Activated naive CD8-positive, alpha-beta T cell (primary cell): ENCODE data around the gene ALOXE3.
"Not testable (repeated sequence)": the region's sequence is repeated elsewhere in the genome, so short reads cannot be mapped to it uniquely, and the experiment has no call there.

ENCODE experiments used
- H3K27ac Mint-ChIP-seq: one replicate; pipeline ENCODE4 v1.8.0; 2021; ENCODE audit warnings: mixed read lengths
- H3K27me3 Mint-ChIP-seq: one replicate; pipeline ENCODE4 v1.8.0; 2021; ENCODE audit warnings: mixed read lengths
- H3K36me3 Mint-ChIP-seq: one replicate; pipeline ENCODE4 v1.8.0; 2021; ENCODE audit warnings: mixed read lengths
- H3K4me1 Mint-ChIP-seq: one replicate; pipeline ENCODE4 v1.8.0; 2021; ENCODE audit warnings: low read depth, mixed read lengths
- H3K4me3 Mint-ChIP-seq: one replicate; pipeline ENCODE4 v1.8.0; 2021; ENCODE audit warnings: mild to moderate bottlenecking, mixed read lengths
- H3K9me3 Mint-ChIP-seq: one replicate; pipeline ENCODE4 v1.8.0; 2021; ENCODE audit warnings: low read depth, mixed read lengths

The ALOXE3 gene

GRCh38 chr17:8072341-8072728 lies 46.0 kb downstream of the ALOXE3 start:
- Mint-ChIP-seq H3K36me3 (no peaks in the 10 kb centered on the region), H3K27ac (no peak overlapping the region), H3K9me3 (no peaks in the 10 kb centered on the region)

DNA sequence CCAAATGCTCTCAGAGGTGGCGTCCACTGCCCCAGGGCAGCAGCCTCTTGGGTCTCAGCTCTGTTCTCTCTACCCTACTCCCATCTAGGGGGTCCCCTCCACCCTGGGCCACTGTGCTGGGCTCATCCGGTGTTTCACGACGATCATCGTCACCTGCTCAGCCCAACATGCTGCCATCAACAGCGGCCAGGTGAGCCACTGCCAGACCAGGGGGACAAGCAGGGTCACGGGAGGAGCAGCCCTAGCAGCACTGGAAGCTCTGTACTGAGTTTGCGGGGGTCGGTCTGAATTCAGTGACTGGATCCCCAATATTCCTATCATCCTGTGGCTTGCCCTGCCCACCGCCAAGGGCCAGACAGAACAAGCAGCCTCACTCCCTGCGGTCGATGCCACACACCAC lies 46.8 kb downstream of the ALOXE3 start:
- H3K36me3 Mint-ChIP-seq, result no peaks in the 10 kb centered on the region
- no peak overlapping the region for H3K27ac Mint-ChIP-seq
- H3K4me3 Mint-ChIP-seq, result no peak overlapping the region
- no peaks in the 10 kb centered on the region for H3K9me3 Mint-ChIP-seq
- H3K4me1 Mint-ChIP-seq, result peaks cover 22% of the 10 kb centered on the region
- peaks cover 14% of the 10 kb centered on the region for H3K27me3 Mint-ChIP-seq

More at GRCh38 chr17:8072341-8072728, 46.0 kb downstream of the ALOXE3 start:
- Mint-ChIP-seq H3K4me3 (peak overlapping the region; percentile 82), H3K27me3 (peaks cover 14% of the 10 kb centered on the region), H3K4me1 (peaks cover 22% of the 10 kb centered on the region)

GRCh38 chr17:8069587-8069860 lies 48.8 kb downstream of the ALOXE3 start:
- H3K4me1 Mint-ChIP-seq, result peaks cover 18% of the 10 kb centered on the region
- H3K4me3 Mint-ChIP-seq, result no peak overlapping the region
- no peak overlapping the region for H3K27ac Mint-ChIP-seq
- peaks cover 10% of the 10 kb centered on the region for H3K27me3 Mint-ChIP-seq
- H3K36me3 Mint-ChIP-seq, result no peaks in the 10 kb centered on the region
- no peaks in the 10 kb centered on the region for H3K9me3 Mint-ChIP-seq

DNA sequence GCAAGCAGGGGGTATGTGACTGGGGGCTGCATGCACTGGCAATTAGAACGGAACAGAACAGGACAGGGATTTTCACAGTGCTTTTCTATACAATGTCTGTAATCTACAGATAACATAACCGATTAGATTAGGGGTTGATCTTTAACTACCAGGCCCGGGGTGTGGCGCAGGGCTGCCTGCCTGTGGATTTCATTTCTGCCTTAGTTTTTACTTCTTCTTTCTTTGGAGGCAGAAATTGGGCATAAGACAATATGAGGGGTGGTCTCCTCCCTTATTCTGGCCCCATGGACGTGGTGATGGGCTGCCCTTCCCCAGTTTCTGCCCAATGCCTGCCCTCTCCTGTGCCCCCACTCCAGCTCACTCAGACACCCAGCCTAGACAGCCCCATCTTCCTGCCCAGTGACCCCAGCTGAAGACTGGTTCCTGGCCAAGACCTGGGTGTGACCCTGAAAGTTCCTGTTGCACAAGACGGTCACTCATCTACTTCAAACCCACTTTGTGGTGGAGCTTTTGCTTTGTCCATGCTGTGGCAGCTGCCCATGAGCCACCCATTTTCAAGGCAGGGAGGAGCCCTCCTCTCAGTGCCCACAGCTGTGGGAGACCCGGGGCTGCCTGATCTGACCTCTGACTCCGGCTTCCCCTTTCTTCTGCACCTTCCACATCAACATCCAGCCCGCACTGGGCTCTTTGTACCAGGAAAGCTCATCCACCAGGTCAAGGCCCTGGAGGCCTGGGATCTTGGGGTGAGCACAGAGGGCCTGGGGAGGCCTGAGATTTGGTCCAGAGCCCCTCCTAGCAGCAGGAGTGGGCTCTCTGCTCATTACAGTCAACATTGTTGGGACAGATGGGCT lies 49.4 kb downstream of the ALOXE3 start:
- H3K27me3 Mint-ChIP-seq, result peaks cover 8% of the 10 kb centered on the region
- peaks cover 14% of the 10 kb centered on the region for H3K4me1 Mint-ChIP-seq
- H3K9me3 Mint-ChIP-seq, result no peaks in the 10 kb centered on the region
- no peak overlapping the region for H3K4me3 Mint-ChIP-seq
- no peaks in the 10 kb centered on the region for H3K36me3 Mint-ChIP-seq
- H3K27ac Mint-ChIP-seq, result no peak overlapping the region

- Mint-ChIP-seq H3K36me3 (no peaks in the 10 kb centered on the region), H3K27ac (no peak overlapping the region), H3K27me3 (peaks cover 16% of the 10 kb centered on the region), H3K4me1 (peaks cover 5% of the 10 kb centered on the region), H3K4me3 (no peak overlapping the region), H3K9me3 (no peaks in the 10 kb centered on the region)
Observed at GRCh38 chr17:8067806-8068205, 50.5 kb downstream of the ALOXE3 start.

GRCh38 chr17:8066841-8067775 lies 51.2 kb downstream of the ALOXE3 start:
- H3K27ac Mint-ChIP-seq, result no peak overlapping the region
- no peak overlapping the region for H3K4me3 Mint-ChIP-seq
- H3K36me3 Mint-ChIP-seq, result no peaks in the 10 kb centered on the region
- no peaks in the 10 kb centered on the region for H3K9me3 Mint-ChIP-seq
- no peaks in the 10 kb centered on the region for H3K4me1 Mint-ChIP-seq
- H3K27me3 Mint-ChIP-seq, result peaks cover 20% of the 10 kb centered on the region

DNA sequence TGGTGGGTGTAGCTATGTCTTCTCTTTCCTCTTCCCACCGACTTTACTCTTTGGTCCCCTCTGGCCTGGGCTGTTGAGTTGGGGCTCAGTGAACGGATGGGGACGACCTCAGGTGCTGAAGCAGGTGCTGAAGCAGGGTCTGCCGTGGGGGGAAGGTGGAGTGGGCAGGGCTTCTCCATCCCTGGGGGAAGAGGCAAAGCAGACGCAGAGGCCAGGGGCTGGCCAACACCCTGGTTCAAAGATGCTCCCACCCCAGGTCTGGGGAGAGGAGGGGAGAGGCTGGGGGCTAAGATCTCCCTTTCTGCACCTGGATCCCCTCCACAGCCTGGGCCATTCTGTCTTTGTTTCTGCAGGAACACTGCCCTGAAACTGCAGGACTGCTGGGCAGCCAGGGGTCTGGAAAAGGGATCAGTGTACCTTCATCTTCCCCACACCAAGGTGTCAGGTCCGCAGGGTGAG lies 53.7 kb downstream of the ALOXE3 start:
- peaks cover 28% of the 10 kb centered on the region for H3K27me3 Mint-ChIP-seq
- no peak overlapping the region for H3K27ac Mint-ChIP-seq
- no peaks in the 10 kb centered on the region for H3K9me3 Mint-ChIP-seq

DNA sequence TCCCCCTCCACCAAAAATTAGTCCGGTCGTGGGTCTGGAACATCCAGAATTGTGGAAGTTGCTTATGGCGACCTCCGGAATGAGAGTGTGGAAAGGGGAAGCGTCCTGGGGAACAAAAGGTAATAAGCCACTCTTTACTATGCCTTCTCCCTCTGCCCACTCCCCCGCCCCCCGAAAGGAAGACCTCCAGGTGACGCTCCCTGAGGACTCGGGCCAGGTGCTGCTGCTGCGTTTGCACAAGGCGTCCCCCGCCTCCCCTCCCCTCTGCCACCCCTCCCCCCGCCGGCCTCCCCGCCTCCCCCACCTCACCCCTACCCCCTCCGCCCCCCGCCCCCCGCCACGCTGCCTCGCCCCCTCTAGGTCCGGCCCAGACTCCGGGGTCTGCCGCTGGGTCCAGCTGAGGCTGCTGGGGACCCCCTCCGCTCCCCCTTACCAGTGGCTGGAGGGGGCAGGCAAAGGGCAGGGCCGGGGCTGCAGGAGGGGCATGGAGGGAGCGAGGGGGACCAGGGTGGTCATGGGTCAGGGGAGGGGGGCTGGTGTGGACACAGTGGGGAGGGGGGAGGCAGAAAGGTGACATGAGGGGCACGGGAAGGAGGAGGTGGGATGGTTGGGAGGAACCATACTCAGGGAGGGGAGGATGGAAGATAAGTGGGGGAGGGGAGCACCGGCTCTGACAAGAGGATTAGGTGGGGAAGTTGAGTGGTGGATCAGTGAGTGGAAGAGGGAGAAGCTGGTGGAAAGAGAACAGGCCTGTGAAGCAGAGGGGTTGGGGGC lies 54.4 kb downstream of the ALOXE3 start:
- Mint-ChIP-seq H3K27me3 (peaks cover 29% of the 10 kb centered on the region), H3K27ac (no peak overlapping the region), H3K36me3 (no peaks in the 10 kb centered on the region), H3K9me3 (no peaks in the 10 kb centered on the region), H3K4me3 (no peak overlapping the region), H3K4me1 (no peaks in the 10 kb centered on the region)

More for the DNA sequence above, 53.7 kb downstream of the ALOXE3 start:
- Mint-ChIP-seq H3K4me3 (no peak overlapping the region), H3K4me1 (no peaks in the 10 kb centered on the region), H3K36me3 (no peaks in the 10 kb centered on the region)

DNA sequence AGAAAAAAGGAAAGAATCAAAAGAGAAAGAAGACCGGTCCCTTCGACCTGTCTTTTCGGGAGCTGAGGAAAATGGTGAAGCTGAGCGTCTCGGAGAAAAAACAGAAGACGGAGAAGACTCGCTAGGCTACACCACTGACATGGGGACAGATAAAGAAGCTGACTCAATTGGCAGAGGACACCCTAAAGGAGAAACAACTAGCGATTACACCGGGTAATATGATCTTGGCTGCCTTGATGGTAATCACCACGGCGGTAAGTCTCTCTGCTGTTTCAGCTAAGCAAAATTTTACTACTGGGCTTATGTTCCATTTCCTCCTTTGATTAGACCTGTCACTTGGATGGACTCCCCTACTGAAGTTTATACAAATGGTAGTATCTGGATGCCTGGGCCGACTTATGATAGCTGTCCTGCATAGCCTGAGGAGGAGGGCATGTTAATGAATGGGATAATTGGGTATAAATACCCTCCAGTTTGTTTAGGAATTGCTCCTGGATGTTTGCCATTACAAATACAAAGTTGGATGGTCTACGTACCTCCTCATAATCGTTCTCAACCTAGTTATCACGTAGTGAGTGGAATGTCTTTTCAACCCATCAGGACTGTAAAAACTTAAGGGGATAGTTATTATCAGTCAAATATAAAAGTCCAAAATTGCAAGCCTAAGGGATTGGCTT lies 55.4 kb downstream of the ALOXE3 start:
- Mint-ChIP-seq H3K27me3 (peaks cover 34% of the 10 kb centered on the region), H3K36me3 (no peaks in the 10 kb centered on the region), H3K27ac (no peak overlapping the region), H3K4me3 (no peak overlapping the region), H3K4me1 (no peaks in the 10 kb centered on the region), H3K9me3 (no peaks in the 10 kb centered on the region)

GRCh38 chr17:8062435-8062806 lies 55.9 kb downstream of the ALOXE3 start:
- no peaks in the 10 kb centered on the region for H3K9me3 Mint-ChIP-seq
- H3K27ac Mint-ChIP-seq, result no peak overlapping the region
- H3K4me3 Mint-ChIP-seq, result no peak overlapping the region
- H3K4me1 Mint-ChIP-seq, result no peaks in the 10 kb centered on the region
- H3K36me3 Mint-ChIP-seq, result no peaks in the 10 kb centered on the region
- H3K27me3 Mint-ChIP-seq, result peaks cover 38% of the 10 kb centered on the region

DNA sequence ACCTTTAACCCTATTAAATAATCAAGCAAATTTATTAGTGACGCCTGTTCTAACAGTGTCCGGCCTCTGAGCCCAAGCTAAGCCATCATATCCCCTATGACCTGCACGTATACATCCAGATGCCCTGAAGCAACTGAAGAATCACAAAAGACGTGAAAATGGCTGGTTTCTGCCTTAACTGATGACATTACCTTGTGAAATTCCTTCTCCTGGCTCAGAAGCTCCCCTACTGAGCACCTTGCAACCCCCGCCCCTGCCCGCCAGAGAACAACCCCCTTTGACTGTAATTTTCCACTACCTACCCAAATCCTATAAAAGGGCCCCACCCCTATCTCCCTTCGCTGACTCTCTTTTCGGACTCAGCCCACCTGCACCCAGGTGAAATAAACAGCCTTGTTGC lies 56.5 kb downstream of the ALOXE3 start:
- not testable (repeated sequence) for H3K9me3 Mint-ChIP-seq, H3K4me1 Mint-ChIP-seq, H3K27ac Mint-ChIP-seq, H3K36me3 Mint-ChIP-seq, H3K4me3 Mint-ChIP-seq
- H3K27me3 Mint-ChIP-seq, result peaks cover 40% of the 10 kb centered on the region

DNA sequence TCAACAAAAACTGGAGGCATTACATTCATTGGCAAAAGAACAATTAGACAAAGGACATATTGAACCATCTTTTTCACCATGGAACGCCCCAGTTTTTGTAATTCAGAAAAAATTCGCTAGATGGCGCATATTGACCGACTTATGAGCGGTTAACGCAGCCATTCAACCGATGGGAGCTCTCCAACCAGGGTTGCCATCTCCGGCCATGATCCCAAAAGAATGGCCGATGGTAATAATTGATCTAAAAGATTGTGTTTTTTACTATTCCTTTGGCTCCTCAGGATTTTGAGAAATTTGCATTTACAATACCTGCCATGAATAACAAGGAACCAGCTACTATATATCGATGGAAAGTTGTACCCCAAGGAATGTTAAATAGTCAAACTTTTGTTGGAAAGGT lies 58.0 kb downstream of the ALOXE3 start:
- no peak overlapping the region for H3K4me3 Mint-ChIP-seq
- no peaks in the 10 kb centered on the region for H3K9me3 Mint-ChIP-seq
- H3K27ac Mint-ChIP-seq, result peak overlapping the region; percentile 28
- peaks cover 43% of the 10 kb centered on the region for H3K27me3 Mint-ChIP-seq
- no peaks in the 10 kb centered on the region for H3K36me3 Mint-ChIP-seq
- H3K4me1 Mint-ChIP-seq, result peaks cover 4% of the 10 kb centered on the region

GRCh38 chr17:8059131-8059530 lies 59.2 kb downstream of the ALOXE3 start:
- H3K36me3 Mint-ChIP-seq, result no peaks in the 10 kb centered on the region
- no peaks in the 10 kb centered on the region for H3K9me3 Mint-ChIP-seq
- peaks cover 42% of the 10 kb centered on the region for H3K27me3 Mint-ChIP-seq
- H3K4me3 Mint-ChIP-seq, result no peak overlapping the region
- peaks cover 4% of the 10 kb centered on the region for H3K4me1 Mint-ChIP-seq
- H3K27ac Mint-ChIP-seq, result no peak overlapping the region

DNA sequence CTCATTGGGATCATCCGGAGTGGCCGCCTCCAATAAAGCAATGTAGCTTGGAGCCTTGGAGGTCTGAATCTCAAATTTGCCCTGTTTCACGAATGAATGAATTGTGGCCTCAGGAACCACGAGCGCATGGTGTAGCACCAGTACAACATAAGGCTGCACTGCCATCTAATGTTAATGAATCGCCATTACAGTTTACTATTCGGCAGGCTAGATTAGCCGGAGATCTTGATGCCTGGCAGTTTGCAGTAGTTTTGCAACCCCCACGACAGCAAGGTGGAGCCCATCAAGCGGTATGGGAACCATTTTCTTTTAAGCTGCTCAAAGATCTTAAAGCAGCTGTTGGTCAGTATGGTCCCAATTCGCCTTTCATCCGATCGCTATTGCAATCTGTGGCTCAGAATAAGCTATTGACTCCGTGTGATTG lies 60.6 kb downstream of the ALOXE3 start:
- no peak overlapping the region for H3K27ac Mint-ChIP-seq
- H3K4me1 Mint-ChIP-seq, result peaks cover 4% of the 10 kb centered on the region
- peaks cover 33% of the 10 kb centered on the region for H3K27me3 Mint-ChIP-seq
- no peak overlapping the region for H3K4me3 Mint-ChIP-seq
- no peaks in the 10 kb centered on the region for H3K36me3 Mint-ChIP-seq
- no peaks in the 10 kb centered on the region for H3K9me3 Mint-ChIP-seq
